Uterus (tissue), 2 donors: Measurements from ENCODE around the gene NOL6.

Experiments
- CTCF ChIP-seq, 4 experiments: fragments of 200-600 bp in 2 of 4; fragments of 450-650 bp in 2 of 4; sonication (generic) in 2 of 4; IDR thresholded peaks; one replicate each; pipeline ENCODE4 v1.5.1; 2016 to 2019; ENCODE audit warnings: antibody characterized with exemption in 4 of 4, mild to moderate bottlenecking in 2 of 4, moderate library complexity in 1 of 4
- POLR2A ChIP-seq, 2 donors: fragments of 450-650 bp; IDR thresholded peaks; one replicate each; pipeline ENCODE4 v1.6.1; 2016; ENCODE audit warnings: antibody characterized with exemption in 2 of 2, mild to moderate bottlenecking in 1 of 2, moderate library complexity in 1 of 2

GRCh38 chr9:33468797-33469621 is 4.7 kb downstream of the NOL6 start:
- TF ChIP-seq CTCF (IDR thresholded peaks at IDR 0.05) (no peak), POLR2A (IDR thresholded peaks at IDR 0.05) (no peak)
